Gastroesophageal sphincter (tissue), 3 donors: ENCODE results near the gene BDKRB2.

ENCODE experiments used
- CTCF ChIP-seq, 4 experiments: fragments of 200-600 bp in 2 of 4; fragments of 450-650 bp in 2 of 4; sonication (generic) in 1 of 4; IDR thresholded peaks; one replicate each; pipeline ENCODE4 v1.5.1; 2017 to 2019; ENCODE audit warnings: antibody characterized with exemption in 4 of 4, mild to moderate bottlenecking in 2 of 4, moderate library complexity in 2 of 4
- POLR2A ChIP-seq, 2 donors: fragments of 450-650 bp; IDR thresholded peaks; one replicate each; pipeline ENCODE4 v1.6.1; 2017; ENCODE audit warnings: antibody characterized with exemption in 2 of 2, mild to moderate bottlenecking in 2 of 2, moderate library complexity in 1 of 2

- TF ChIP-seq CTCF (IDR thresholded peaks at IDR 0.05) (no peak), POLR2A (IDR thresholded peaks at IDR 0.05) (no peak)
Observed at GRCh38 chr14:96216627-96217026, 12.0 kb downstream of the BDKRB2 start.
